GM12891 (cell line): ENCODE data around the gene TMEM14C.
A peak's percentile ranks its signal among the peaks of the same experiment; 100 is the strongest.
"Not testable (repeated sequence)": the region's sequence is repeated elsewhere in the genome, so short reads cannot be mapped to it uniquely, and the experiment has no call there.

Experiments used
- DNase-seq: peaks from one replicate; pipeline ENCODE4 v3.0.0; 2011; ENCODE audit warnings: low spot score; ENCODE audit not compliant: insufficient read length
- FAIRE-seq: peaks from 2 replicates; lab custom pipeline; 2011; peaks lifted over from hg19 to GRCh38; lab: Jason Lieb, UNC
- PAX5 ChIP-seq: IDR thresholded peaks from 2 replicates; pipeline ENCODE4 v1.6.1; 2011; ENCODE audit warnings: low read length, moderate library complexity, mild to moderate bottlenecking; ENCODE audit not compliant: insufficient read depth, severe bottlenecking
- POLR2A ChIP-seq: IDR thresholded peaks from 2 replicates; pipeline ENCODE4 v1.6.1; 2011; ENCODE audit warnings: low read depth, low read length, control low read depth
- POLR2AphosphoS5 ChIP-seq: IDR thresholded peaks from 2 replicates; pipeline ENCODE4 v1.6.1; 2011; ENCODE audit warnings: low read depth, low read length, control low read depth
- POU2F2 ChIP-seq: IDR thresholded peaks from 2 replicates; pipeline ENCODE4 v1.6.1; 2011; ENCODE audit warnings: low read depth, mild to moderate bottlenecking, control low read depth, low read length, moderate library complexity
- SPI1 ChIP-seq: IDR thresholded peaks from 2 replicates; pipeline ENCODE4 v1.6.1; 2011; ENCODE audit warnings: low read depth, low read length, control low read depth
- TAF1 ChIP-seq: IDR thresholded peaks from 2 replicates; pipeline ENCODE4 v1.6.1; 2011; ENCODE audit warnings: low read depth, low read length, control low read depth

TMEM14C gene

DNA sequence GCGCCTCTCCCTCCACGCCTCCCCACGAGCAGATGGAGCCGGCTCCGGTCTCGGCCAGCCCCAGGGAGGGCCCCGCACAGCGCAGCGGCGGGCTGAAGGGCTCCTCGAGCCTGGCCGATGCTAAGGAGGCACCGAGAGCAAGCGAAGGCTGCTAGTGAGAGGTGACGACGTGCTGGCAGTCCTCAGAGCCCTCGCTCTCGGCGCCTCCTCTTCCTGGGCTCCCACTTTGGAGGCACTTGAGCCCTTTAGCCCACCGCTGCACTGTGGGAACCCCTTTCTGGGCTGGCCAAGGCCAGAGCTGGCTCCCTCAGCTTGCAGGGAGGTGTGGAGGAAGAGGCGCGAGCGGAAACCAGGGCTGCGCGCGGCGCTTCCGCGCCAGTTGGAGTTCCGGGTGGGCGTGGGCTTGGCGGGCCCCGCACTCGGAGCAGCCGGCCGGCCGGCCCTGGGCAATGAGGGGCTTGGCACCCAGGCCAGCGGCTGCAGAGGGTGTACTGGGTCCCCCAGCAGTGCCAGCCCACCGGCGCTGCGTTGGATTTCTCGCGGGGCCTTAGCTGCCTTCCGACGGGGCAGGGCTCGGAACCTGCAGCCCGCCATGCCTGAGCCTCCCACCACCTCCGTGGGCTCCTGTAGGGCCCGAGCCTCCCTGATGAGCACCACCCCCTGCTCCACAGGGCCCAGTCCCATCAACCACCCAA lies 2.5 kb upstream of the TMEM14C start:
- no peak for FAIRE-seq

DNA sequence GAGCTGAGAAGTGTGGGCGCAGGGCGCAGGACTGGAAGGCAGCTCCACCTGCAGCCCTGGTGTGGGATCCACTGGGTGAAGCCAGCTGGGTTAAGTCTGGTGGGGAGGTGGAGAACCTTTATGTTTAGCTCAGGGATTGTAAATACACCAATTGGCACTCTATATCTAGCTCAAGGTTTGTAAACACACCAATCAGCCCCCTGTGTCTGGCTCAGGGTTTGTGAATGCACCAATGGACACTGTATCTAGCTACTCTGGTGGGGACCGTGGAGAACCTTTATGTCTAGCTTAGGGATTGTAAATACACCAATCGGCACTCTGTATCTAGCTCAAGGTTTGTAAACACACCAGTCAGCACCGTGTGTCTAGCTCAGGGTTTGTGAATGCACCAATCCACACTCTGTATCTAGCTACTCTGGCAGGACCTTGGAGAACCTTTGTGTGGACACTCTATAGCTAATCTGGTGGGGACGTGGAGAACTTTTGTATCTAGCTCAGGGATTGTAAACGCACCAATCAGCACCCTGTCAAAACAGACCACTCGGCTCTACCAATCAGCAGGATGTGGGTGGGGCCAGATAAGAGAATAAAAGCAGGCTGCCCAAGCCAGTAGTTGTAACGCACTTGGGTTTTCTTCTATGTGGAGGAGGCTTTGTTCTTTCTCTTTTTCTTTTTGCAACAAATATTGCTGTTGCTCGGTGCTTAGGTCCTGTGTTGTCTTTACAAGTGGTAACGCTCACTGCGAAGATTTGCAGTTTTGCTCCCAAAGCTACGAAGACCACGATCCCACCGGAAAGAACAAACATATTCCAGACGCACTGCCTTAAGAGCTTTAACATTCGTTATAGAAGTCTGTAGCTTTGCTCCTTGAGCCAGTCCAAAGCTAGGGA lies 1.7 kb upstream of the TMEM14C start:
- DNase-seq, result not testable (repeated sequence)
- FAIRE-seq, result peak; percentile 72
- TF ChIP-seq POLR2A, result peak; percentile 19; the same call in 1 of the 2 replicates
- TF ChIP-seq POLR2AphosphoS5, result 0 out of 2 replicates have a peak, but pooled peaks have one; percentile 10

More for the DNA sequence above, 2.5 kb upstream of the TMEM14C start:
- DNase-seq, result peak; percentile 37
- no peak for TF ChIP-seq SPI1
- peak; percentile 37; the same call in 1 of the 2 replicates for TF ChIP-seq POLR2AphosphoS5
- TF ChIP-seq POU2F2, result no peak; the same call in none of the 2 replicates
- no peak for TF ChIP-seq PAX5
- no peak for TF ChIP-seq TAF1

DNA sequence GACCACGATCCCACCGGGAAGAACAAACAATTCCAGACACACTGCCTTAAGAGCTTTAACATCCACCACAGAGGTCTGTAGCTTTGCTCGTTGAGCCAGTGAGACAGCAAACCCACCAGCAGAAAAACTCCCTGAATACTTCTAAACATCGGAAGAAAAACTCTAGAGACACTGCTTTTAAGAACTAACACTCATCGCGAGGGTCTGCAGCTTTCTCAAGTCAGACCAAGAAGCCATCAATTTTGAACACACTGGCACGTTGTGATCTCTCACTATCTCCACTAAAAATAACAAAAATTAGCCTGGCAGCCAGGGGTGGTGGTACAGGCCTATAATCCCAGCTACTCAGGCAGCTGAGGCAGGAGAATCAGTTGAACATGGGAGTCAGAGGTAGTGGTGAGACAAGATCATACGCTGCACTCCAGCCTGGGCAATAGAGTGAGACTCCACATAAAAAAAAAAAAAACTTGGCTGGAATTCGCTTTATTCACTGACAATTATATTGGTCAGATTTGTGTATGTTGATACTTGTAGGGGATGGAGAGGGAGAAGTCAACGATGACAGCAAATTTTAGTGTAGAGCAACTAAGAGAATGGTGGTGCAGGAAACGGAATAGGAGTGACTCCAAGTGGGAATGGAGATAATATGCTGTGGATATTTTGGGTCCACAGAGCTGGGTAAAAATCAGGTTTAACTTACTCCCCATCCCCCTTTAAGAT lies 860 bp upstream of the TMEM14C start:
- TF ChIP-seq PAX5, result no peak
- FAIRE-seq (no peak), DNase-seq (no peak)

DNA sequence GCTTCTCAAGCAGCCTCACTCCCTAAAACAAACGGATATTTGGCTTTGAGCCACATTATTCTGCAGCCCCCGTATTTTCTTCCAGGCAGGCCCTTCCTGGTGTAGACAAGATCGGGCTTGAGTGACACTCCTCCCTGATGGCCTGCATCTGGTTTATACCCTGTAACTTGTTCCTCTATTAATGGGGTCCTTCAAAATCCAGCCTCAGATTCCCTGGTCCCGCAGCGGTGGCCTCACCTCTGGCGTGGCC lies 375 bp upstream of the TMEM14C start:
- TF ChIP-seq POU2F2 (no peak), POLR2AphosphoS5 (no peak), PAX5 (no peak), SPI1 (no peak), POLR2A (no peak), TAF1 (no peak)
- no peak for FAIRE-seq
- no peak for DNase-seq

DNA sequence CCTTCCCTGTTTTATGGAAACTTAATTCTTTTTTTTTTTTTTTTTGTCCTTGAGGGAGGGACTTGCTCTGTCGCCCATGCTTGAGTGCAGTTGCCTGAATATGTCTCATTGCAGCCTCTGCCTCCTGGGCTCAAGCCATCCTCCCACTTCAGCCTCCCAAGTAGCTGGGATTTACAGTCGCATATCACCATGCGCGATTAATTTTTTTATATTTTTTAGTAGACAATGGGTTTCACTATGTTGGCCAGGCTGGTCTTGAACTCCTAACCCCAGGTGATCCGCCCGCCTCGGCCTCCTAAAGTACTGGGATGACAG lies 654 bp downstream of the TMEM14C start:
- TF ChIP-seq TAF1 (no peak), PAX5 (no peak), POLR2A (no peak), SPI1 (no peak), POLR2AphosphoS5 (no peak), POU2F2 (no peak)
- no peak for DNase-seq
- no peak for FAIRE-seq

DNA sequence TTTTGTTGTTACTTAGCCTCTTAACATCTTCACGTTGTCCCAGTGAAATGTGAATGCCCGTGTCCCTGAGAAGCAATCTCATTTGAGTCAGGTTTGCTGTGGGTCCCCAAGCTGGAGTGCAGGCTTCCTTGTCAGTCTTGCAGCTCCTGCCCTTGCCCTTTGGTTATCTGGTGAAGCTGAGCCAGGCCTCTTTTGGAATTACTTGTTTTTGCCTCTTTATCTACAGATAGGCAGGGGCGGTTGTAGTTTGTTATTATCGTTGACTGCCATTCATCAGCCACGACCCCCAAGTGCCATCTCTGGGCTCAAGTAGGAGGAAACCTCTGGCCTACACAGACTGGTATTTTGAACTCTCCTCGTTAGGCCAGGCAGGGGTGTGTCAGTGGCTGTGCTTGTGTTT lies 2.2 kb downstream of the TMEM14C start:
- DNase-seq (no peak), FAIRE-seq (no peak)
- TF ChIP-seq SPI1 (no peak), POLR2AphosphoS5 (no peak), PAX5 (no peak), TAF1 (no peak), POLR2A (no peak), POU2F2 (no peak)

DNA sequence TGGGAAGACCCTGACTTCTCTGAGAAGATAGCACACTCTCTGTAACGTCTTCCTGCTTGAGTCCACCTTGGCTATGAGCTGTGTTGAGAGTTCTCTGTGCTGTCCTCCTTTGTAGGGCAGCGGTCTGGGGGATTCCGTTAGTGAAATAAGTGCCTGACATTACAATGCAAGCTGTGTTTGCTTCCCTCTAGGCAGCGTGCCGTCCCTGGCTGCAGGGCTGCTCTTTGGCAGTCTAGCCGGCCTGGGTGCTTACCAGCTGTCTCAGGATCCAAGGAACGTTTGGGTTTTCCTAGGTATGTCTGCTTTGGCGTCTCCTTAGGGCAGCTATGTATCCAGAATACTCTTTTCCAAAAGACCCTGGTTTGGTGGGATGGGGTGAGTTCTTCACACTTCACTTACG lies 2.8 kb downstream of the TMEM14C start:
- FAIRE-seq, result no peak
- no peak for DNase-seq
- TF ChIP-seq POLR2A, result no peak
- no peak for TF ChIP-seq POU2F2
- TF ChIP-seq POLR2AphosphoS5, result no peak
- no peak for TF ChIP-seq TAF1
- no peak for TF ChIP-seq SPI1
- TF ChIP-seq PAX5, result no peak

DNA sequence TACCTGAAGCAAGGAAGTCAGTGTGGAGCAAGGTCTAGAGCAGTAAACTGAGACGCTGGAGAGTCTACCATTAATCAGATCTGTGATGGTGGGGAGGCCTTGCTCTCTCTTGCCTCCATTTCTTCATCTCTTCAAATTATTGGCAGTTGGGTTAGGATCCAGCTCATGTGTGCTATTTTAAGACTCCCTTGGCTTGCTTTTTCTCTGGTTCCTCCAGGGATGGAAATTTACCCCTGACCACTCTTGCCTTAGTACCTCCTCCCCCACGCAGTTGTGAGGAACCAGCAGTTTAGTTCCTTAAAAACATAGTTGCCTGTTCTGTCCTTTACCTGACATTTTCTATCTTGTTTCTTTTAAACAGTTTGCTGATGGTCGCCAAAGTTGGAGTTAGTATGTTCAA lies 7.4 kb downstream of the TMEM14C start:
- no peak for DNase-seq
- TF ChIP-seq PAX5 (no peak), TAF1 (no peak), SPI1 (no peak), POLR2A (no peak), POLR2AphosphoS5 (no peak), POU2F2 (no peak)
- FAIRE-seq, result no peak

DNA sequence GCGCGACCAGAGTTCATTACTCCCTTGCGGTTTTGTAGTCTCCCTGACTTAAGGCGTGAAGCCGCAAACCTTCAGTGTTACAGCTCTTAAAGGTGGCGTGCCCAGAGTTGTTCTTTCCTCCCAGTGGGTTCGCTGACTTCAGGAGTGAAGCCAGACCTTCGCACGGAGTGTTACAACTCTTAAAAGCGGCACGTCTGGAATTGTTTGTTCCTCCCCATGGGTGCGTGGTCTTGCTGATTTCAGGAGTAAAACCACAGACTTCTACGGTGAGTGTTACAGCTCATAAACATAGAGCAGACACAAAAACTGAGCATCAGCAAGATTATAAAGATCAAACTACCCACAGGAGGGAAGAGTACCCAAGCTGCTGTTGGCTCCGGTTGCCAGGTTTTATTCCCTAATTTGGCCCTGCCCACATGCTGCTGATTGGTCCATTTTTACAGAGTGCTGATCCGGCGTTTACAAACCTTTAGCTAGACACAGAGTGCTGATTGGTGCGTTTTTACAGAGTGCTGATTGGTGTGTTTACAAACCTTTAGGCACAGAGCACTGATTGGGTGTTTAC lies 10.4 kb downstream of the TMEM14C start:
- no peak for FAIRE-seq
- TF ChIP-seq POU2F2 (no peak), SPI1 (no peak), POLR2AphosphoS5 (no peak), PAX5 (no peak), POLR2A (no peak), TAF1 (no peak)
- no peak for DNase-seq
